GM21526 (cell line): ENCODE measurements around the gene CLSTN2.

Experiments used
- ATAC-seq: cut with Tn5 transposase; IDR thresholded peaks from one replicate; pipeline ENCODE4 v1.9.1; 2021; ENCODE audit warnings: moderate library complexity; ENCODE audit not compliant: unreplicated experiment, low FRiP score

CLSTN2 gene

DNA sequence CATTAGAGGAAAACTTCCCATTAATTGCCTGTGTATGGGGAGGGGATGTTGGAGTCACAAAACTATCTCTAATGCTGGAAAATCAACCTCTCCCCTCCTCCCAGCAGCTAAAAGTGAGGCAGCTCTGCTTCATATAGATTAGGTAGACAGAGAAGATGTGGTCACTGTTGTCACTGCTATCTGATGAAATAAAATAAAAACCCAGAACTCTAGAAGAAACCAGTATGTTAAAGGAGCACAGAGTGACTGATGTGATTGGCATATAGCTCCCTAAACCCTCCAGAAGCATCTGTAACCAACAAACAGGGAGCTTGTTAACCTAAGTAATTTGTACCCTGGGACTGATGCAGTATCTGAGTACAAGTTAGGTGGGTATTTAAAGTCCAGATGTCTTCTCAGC, 531.0 kb downstream of the CLSTN2 start:
- ATAC-seq: no peak

DNA sequence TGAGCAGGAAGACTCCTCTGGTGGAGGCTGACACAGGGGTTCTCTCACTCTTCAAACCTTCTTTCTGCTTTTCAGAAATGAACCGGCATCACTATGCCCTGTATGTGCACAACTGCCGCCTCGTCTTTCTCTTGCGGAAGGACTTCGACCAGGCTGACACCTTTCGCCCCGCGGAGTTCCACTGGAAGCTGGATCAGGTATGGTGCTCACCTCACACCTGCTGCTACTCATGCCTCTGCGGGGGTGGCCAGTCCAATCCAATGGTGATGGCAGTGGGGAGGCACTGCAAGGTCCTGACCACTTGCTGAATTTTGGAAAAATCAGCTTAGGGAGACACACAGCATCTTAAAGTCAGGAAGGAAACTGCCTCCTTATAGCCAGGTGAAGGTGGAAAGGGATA, 531.5 kb downstream of the CLSTN2 start:
- no peak for ATAC-seq

DNA sequence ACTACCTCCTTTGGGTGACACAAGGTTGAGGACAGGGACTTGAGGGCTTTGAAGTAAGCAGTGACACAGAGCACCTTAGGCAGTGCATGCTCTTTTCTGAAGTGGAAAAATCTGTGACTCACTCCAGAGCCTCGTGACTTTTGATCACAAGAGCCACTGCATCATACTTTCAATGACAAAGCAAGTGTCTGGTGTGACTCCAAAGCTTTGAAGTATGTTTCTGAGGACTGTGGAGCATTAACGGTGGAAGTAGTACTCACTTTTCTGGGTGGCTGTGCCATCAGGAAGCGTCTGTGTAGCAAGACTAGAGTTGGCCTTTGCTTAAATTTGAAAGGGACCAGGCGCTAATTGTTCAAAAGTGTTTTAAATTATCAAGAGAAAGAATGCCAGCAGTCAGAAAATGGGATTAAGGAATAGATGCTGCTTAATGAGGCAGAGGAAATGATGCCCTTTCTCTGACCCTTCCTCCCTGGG, 532.2 kb downstream of the CLSTN2 start:
- no peak for ATAC-seq

DNA sequence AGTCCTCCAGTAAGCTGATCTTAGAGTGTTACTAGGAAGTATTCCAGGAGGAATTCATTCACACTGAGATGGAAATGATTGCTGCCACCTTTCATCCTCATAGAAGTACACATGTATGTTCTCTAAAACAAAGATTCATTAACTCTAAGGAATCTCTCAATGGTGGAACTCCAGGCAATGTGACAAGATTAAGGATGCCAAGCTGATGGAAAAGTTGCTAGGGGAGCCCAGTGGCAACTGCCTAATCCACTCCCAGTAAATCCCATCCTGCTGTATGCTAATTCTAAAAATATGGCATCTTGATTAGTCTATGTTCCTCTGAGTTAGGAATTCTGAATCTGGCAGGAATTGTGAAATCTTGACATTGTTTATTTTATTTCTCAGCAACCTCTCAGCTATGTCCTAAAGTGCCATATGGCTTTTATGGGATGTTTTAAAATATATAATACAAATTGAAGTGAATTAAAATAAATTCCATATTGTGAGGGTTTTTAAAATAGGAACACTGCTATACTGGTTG, 532.9 kb downstream of the CLSTN2 start:
- no peak for ATAC-seq

DNA sequence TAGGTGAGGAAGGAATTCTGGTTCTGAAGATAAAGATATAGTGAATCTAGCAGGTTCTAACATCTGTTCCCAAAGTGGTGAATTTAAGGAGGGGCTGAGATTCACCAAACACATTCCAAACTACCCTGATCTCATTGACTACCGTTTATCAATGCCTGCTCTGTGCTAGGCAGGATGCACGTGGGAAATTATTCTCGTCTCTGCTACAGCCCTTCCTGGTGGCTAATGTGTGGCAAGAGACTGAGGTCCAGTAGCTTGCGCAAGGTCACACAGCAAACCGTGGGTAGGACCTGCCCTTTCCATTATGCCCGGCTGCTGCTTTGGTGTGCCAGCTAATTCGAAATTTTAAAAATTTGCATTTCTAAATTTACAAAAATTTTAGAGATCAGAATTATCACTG, 533.4 kb downstream of the CLSTN2 start:
- ATAC-seq: no peak

DNA sequence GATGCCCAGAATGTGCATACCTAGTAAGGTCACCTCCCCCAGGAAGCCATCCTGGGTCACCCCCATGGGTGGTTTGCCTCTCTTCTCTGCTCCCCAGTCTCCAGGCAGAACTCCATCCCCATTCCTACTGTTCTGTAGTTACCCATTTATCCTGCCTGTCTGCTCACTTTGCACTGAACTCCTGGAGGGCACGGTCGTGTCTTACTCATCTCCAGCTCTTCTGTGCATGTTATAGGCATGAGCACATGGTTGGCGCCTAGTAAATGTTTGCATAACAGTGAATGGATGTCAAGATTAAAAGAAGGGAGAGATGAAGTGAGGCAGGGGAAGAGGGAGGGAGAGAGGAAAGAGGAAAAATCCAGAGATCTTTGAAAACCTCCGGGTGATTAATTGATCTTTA, 534.5 kb downstream of the CLSTN2 start:
- no peak for ATAC-seq

DNA sequence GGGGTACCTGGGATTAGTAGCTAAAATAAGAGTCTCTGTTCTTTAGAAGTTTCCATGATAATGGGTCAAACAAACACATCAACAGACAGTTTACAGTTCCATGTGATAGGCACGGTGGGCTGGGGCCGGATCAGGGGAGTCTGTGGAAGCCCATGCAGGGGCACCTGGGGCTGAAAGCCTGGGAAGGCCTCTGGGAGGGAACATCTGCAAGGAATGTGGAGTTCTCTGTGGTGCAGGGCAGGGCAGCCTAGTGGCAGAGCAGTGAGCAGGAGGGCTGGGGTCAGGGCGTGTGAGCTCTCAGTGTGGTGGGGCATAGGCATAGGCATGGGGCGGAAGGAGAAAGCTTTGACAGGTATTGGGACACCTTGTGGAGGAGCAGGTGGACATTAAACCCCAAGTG, 535.2 kb downstream of the CLSTN2 start:
- no peak for ATAC-seq

DNA sequence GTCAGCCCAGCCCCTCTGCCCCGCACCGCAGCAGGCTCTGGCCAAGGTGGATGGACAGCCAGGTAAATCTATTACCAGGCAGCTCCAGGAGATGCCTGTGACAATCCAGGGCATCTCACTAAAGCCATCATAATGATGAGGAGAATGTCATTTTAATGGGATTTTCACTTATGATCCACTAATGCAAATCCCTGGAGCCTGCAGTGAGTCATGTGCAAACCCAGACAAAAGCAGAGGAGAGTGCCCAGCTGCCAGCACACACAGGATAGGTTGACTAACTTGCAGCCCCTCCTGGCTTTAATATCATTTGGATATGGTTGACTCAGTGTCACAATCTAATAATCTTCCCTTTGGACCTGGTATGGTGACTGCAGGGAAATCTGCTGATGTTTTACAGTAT, 536.0 kb downstream of the CLSTN2 start:
- no peak for ATAC-seq

DNA sequence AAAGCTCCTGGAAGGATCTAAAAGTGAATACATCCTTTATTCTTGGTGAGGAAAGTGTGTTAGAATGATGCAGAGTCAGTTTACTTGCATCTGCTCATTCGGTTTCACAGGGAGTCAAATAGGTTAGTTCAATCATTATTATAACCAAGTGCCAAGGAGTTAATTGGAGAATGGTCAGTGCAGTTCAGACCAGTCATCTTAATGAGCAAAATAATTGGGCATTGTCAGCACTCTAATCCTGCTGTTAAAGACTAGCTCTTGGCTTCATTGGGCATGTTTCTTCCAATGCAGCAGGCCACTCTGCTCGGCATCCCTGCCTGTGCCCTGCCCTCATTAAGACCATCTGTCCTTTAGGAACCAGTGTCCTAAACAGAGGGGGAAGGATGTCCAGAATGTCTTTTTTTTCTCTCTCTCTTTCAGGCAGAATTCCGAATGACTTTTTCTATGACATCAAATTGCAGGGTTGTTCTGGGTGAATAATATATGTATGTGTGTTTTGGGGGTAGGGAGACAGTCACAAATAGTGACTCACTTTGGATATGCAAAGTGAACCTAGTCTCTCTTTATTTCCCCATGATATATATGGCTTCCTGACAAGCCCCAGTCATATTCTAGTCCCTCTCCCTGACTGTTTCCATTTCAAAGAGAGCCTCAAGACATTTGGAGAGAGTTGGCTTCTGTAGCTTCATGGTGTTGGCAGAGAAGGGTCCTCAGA, 537.5 kb downstream of the CLSTN2 start:
- no peak for ATAC-seq

DNA sequence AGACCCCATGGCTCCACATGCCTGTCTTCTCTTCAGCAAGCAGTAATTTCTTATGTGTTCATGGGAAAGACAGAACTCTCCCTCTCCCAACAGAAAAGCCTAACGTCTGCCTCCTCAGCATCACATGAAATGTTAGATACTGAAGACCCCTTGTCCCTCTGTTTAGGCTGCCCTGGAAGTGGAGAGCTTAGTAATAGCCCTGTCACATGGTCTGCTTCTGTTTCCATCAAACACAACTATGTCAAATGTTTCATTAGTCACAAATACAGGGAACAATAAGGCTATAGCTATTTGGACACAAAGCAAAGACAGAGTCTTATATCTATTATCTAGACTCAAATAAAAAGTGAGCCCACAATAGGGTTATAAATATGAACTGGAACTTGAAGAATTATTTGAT, 552.6 kb downstream of the CLSTN2 start:
- no peak for ATAC-seq

DNA sequence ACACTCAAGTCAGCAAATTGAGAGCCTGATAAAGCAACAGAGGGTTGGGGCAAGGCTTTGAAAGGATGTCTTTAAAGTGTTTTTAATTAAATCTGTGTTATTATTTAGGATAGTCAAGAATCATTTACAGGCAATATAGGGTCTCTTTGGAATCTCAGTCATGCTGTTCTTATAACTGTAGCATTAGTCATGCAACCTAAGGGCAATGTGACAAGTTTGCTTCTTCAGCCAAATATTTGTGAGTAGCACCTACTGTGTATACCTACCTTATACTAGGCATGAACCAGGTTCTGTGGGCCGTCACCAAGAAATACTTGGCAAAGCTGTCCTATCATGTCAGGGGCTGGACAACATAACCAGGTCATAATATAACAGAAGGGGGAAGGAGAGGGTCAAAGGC, 558.3 kb downstream of the CLSTN2 start:
- no peak for ATAC-seq

DNA sequence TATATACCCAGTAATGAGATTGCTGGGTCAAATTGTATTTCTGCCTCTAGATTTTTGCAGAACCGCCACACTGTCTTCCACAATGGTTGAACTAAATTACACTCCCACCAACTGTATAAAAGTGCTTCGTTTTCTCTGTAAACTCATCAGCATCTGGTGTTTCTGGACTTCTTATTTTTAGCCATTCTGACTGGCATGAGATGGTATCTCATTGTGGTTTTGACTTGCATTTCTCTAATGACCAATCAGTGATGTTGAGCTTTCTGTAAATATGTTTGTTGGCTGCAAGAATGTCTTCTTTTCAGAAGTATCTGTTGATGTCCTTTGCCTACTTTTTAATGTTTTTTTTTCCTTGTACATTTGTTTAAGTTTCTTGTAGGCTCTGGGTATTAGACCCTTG, 560.0 kb downstream of the CLSTN2 start:
- ATAC-seq: no peak

DNA sequence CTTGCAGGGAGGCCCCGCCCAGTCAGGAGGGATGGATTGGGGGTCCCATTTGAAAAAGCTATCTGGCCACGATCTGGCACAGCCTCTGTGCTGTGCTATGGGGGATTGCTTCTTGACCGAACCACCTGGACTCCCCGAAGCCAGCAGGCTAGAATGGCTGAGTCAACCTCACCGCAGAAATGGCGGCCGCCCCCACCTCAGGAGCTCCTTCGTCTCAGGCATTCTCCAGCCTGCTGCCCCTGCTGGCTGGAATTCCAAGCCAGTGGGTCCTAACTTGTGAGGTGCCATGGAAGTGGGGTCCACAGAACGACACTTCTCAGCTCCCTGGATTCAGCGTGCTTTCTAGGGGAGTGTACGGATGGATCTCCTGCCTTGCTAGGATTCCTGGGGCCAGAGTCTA, 562.3 kb downstream of the CLSTN2 start:
- ATAC-seq: no peak

DNA sequence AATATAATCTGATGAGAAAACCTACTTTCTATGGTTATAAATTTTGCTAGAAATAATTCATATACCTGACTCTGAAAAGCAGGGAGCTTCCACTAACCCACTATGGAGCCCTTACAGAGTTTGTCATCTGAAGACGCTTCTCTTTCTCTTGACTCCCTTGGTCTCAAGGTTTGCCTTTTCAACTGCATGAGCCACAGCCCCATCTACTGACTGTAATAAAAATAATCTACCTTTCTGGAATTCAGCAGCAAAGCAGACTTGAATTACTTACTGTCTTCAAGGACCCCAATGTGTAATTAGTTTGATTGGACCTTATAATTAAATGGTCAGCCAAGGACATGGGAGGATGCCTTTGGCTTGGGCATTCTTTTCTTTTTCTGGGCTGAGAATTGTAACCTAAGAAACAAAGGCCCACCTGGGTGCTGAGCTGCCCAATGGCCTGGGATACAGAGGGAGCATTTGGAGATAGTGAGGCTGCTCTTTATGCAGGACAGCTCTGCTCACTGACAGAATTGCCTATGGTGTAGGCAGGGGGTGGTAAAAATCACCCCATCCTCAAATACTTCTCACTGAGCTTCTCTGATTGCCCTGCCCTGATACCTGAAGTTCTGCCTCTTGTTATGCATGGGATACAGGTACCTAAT, 564.3 kb downstream of the CLSTN2 start:
- ATAC-seq: no peak

DNA sequence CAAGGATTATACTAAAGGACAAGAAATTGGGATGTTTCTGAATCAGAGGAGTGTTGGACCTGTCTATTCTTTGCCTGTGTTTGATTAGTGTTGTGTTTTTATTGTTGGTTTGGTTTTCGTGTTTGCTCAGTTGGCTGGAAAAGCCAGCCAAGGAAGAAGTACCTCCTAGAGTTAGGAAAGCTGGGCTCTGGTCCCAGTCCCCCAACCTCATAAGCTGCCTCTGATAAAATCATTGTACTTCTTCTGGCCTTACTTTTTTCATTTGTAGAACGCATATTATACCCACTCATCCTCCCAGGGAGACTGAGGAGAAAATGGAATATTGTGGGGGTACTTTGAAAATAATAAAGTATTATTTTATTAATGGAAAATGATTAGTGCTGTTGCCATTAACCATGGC, 565.5 kb downstream of the CLSTN2 start:
- no peak for ATAC-seq

DNA sequence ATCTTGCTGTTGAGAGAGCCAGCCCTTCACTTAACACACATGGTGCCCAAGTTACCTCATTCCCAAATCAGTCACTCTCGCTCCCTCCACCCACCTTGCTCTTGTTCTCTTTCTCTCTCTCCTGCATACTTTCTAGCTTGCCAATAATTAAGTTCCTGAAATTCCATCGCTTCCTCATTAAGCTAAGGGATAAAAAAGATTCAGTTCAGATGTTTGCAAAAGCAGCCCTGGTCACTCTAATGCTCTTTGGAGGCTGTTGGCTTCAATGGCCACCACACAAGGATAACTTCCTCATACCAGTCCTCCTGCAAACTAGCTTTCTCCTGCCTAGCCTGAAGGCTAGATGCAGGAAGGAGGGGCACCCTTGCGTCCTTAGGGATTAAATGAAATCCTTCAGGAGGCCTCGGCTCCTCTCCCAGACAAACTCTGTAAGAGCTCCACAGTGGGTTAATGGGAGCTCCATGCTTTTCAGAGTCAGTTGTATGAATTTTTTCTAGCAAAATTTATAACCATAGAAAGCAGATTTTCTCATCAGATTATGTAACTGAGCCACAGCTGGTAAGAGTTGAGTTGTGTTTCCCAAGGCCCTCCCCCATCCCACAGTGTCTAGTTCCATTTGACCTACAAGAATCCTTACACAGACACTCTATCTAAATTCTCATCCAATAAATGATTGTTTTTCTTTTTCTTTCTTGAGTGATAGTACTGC, 566.2 kb downstream of the CLSTN2 start:
- ATAC-seq: no peak

DNA sequence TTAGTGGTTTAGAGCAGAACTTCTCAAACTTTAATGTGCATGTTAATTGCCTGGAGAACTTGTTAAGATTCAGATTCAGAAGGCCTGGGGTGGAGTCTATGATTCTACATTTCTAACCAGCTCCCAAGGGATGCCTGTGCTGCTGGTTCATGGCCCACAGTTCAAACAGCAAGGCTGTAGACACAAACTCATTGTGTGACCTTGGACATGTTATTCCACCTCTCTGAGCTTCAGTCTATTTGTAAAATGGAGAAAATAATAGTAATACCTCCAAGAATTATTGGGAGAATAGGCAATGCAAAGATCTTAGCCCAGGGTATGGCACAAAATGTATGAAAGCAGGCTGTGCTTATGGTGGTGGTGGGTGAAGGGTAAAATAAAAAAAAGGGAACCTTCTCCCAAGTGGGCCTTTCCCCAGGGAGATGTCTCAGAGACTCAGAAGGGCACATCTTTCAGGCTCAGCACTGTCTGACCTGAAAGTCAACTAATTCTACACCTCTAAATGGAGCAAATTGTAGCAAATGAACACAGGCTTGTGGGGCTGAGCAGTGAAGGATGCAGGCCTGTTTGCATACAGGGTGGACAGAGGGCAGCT, 566.9 kb downstream of the CLSTN2 start:
- ATAC-seq: no peak

DNA sequence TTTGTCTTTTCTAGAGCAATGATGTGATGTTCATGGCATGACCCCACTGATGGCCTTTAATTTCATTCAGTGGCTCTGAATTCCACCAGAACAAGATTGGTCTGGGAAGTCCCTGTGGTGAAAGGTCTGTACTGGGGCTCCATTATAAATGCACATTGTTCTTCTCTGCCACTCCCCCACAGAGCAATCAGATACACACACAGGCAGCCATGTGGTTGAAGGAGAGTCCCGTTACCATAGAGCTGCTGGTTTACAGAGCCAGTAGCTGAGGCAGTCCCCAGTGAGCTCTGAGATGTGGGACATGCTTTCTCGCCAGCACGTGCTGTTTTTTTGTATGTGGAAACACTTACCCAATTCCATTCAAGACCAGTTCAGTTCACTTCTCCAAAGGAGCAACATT, 570.2 kb downstream of the CLSTN2 start:
- ATAC-seq: no peak

DNA sequence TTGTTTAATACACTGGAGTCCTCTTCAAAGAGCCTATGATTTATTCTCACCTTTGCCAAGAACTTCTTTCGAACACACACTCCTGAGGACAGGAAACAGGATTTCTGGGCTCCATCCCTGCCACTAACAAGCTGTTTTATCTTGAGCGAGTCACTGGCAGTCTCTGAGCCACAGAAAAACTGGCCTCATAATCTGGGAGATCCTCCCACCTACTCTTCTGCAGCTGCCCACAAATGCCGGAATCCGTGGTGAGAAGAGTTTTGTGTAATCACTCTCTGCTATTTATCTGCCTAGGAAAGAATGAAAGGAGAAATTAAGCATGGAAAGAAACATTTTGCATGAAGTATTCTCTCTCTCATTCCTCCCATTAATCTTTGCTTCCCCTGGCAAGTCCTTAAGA, 570.9 kb downstream of the CLSTN2 start:
- no peak for ATAC-seq

DNA sequence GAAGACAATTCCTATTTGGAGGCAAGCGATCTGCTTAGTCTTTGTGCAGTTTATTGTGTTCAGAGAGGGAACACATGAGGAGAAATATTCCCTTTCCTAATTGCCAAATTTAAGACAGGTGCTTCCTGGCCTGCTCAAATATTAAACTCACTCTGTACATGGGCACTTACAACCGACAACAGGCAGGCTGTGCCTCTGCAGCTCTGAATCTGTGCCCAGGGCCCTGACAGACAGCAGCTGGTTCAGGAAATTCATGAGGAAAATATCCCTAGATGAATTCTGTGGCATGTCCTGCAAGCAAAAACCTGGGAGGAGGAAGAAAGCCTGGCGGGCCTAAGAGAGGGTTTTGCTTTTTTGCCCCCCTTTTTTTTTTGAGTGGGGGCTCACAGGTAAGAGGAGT, 573.6 kb downstream of the CLSTN2 start:
- no peak for ATAC-seq

DNA sequence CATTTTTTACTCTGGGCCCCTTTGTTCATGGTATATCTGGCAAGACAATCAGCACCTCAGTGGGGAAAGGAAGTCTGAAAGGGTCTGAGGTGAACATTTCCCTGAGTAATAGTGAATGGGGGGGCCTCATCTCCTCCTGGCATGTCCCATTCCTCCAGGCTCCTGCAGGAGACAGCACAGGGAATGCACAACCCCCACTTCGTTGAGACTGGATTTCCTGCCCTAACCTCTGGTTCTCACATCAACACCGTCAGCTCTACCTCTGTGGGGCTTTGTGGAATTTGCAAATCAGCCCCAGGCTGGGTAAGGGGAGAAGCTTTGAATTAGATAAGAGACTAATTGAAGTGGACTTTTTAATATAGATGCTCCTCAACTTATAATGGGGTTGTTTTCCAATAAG, 574.5 kb downstream of the CLSTN2 start:
- no peak for ATAC-seq
